IMR-90 (cell line): Measurements from ENCODE around the gene MEIOB. TPM values are rescaled to one million over a fixed set of nuclear protein-coding genes. Genes with fewer than 3 reads are reported as not detected.
A peak's percentile ranks its signal among the peaks of the same experiment; 100 is the strongest.

Experiments used
- ATAC-seq: fragments of 200-7000 bp; cut with Tn5 transposase; 2 replicates; pipeline ENCODE4 v1.9.1; 2020; ENCODE audit warnings: low read depth, mild to moderate bottlenecking, moderate library complexity
- BruUV-seq: library from RNA; stranded (reverse); fragments of 400-500 nt; replicated peaks from 2 replicates; lab custom pipeline; 2021; lab: Mats Ljungman, UMichigan
- CTCF ChIA-PET: fragments of 300-600 bp; formaldehyde crosslinking; extraction: SDS; loops from one replicate; lab custom pipeline; 2021; ENCODE audit warnings: antibody characterized with exemption; lab: Yijun Ruan, JAX
- POLR2A ChIA-PET: fragments of 300-600 bp; sonication (Branson Sonifier 250); formaldehyde crosslinking; loops from one replicate; lab custom pipeline; 2022; ENCODE audit warnings: antibody characterized with exemption; ENCODE audit not compliant: unreplicated experiment; lab: Charles Lee
- DNase-seq: peaks from one replicate; pipeline ENCODE4 v3.0.0; 2013
- H2AFZ ChIP-seq: replicated peaks from 2 replicates; pipeline ENCODE3; 2013; ENCODE audit warnings: low read length, mild to moderate bottlenecking; ENCODE audit not compliant: poor library complexity
- H2AK5ac ChIP-seq: 2 replicates; pipeline ENCODE4 v1.6.1; 2013; ENCODE audit warnings: low read depth, low read length, inconsistent platforms
- H2AK9ac ChIP-seq: replicated peaks from 2 replicates; pipeline ENCODE3; 2013; ENCODE audit warnings: mild to moderate bottlenecking, low read depth, low read length, moderate library complexity; ENCODE audit not compliant: poor library complexity
- H2BK120ac ChIP-seq: 2 replicates; pipeline ENCODE4 v1.6.1; 2013; ENCODE audit warnings: low read depth, low read length, inconsistent platforms
- H2BK15ac ChIP-seq: 3 replicates; pipeline ENCODE4 v1.6.1; 2013; ENCODE audit warnings: low read depth, low read length, inconsistent platforms
- H2BK20ac ChIP-seq: 2 replicates; pipeline ENCODE4 v1.6.1; 2013; ENCODE audit warnings: low read depth, mild to moderate bottlenecking, inconsistent platforms, low read length, moderate library complexity
- H2BK5ac ChIP-seq: 2 replicates; pipeline ENCODE4 v1.6.1; 2013; ENCODE audit warnings: mild to moderate bottlenecking, low read depth, low read length, inconsistent platforms; ENCODE audit not compliant: poor library complexity, severe bottlenecking
- H3K14ac ChIP-seq: replicated peaks from 2 replicates; pipeline ENCODE4 v1.6.1; 2013; ENCODE audit warnings: low read depth, low read length, inconsistent platforms
- H3K18ac ChIP-seq: 2 replicates; pipeline ENCODE4 v1.6.1; 2013; ENCODE audit warnings: low read depth, low read length, control low read depth
- H3K23ac ChIP-seq: 2 replicates; pipeline ENCODE4 v1.6.1; 2013; ENCODE audit warnings: low read depth, low read length, inconsistent platforms
- H3K27ac ChIP-seq: 2 replicates; pipeline ENCODE4 v1.5.1; 2013; ENCODE audit warnings: mild to moderate bottlenecking, control low read depth, low read length; ENCODE audit not compliant: insufficient read depth
- H3K27me3 ChIP-seq: 2 replicates; pipeline ENCODE4 v1.6.1; 2013; ENCODE audit warnings: low read length; ENCODE audit not compliant: control insufficient read depth, insufficient read depth
- H3K36me3 ChIP-seq: 2 replicates; pipeline ENCODE4 v1.6.1; 2013; ENCODE audit warnings: low read length, mixed read lengths; ENCODE audit not compliant: control insufficient read depth, insufficient read depth
- H3K4ac ChIP-seq: 2 replicates; pipeline ENCODE4 v1.6.1; 2013; ENCODE audit warnings: low read depth, low read length, inconsistent platforms
- H3K4me1 ChIP-seq: 2 replicates; pipeline ENCODE4 v1.6.1; 2013; ENCODE audit warnings: low read length, mixed read lengths; ENCODE audit not compliant: control insufficient read depth, insufficient read depth
- H3K4me2 ChIP-seq: 2 replicates; pipeline ENCODE4 v1.6.1; 2013; ENCODE audit warnings: low read depth, mild to moderate bottlenecking, control low read depth, low read length, moderate library complexity
- H3K4me3 ChIP-seq: 2 replicates; pipeline ENCODE4 v1.5.1; 2013; ENCODE audit warnings: low read depth, mild to moderate bottlenecking, control low read depth, low read length, moderate library complexity; ENCODE audit not compliant: insufficient read depth
- H3K56ac ChIP-seq: 2 replicates; pipeline ENCODE4 v1.6.1; 2013; ENCODE audit warnings: low read length, inconsistent platforms; ENCODE audit not compliant: insufficient read depth; ENCODE audit errors: extremely low read depth
- H3K79me1 ChIP-seq, 2 experiments: 2 replicates each; pipeline ENCODE4 v1.6.1; 2013; ENCODE audit warnings: low read length in 2 of 2, inconsistent platforms in 1 of 2, low read depth in 1 of 2
- H3K9ac ChIP-seq: 2 replicates; pipeline ENCODE4 v1.6.1; 2013; ENCODE audit warnings: low read depth, low read length, control low read depth
- H3K9me1 ChIP-seq: 2 replicates; pipeline ENCODE4 v1.6.1; 2013; ENCODE audit warnings: low read length, inconsistent platforms; ENCODE audit not compliant: insufficient read depth
- H3K9me3 ChIP-seq: 2 replicates; pipeline ENCODE4 v1.6.1; 2013; ENCODE audit warnings: low read length; ENCODE audit not compliant: control insufficient read depth, insufficient read depth
- H4K20me1 ChIP-seq: 2 replicates; pipeline ENCODE4 v1.6.1; 2013; ENCODE audit warnings: low read length, inconsistent platforms; ENCODE audit not compliant: insufficient read depth
- H4K5ac ChIP-seq: 2 replicates; pipeline ENCODE4 v1.6.1; 2013; ENCODE audit warnings: mild to moderate bottlenecking, low read depth, low read length, control low read depth
- H4K8ac ChIP-seq, 2 experiments: 2 replicates each; pipeline ENCODE4 v1.6.1; 2013; ENCODE audit warnings: low read depth in 2 of 2, low read length in 2 of 2, control low read depth in 1 of 2, inconsistent platforms in 1 of 2
- H4K91ac ChIP-seq: 2 replicates; pipeline ENCODE4 v1.6.1; 2013; ENCODE audit warnings: low read depth, low read length, inconsistent platforms; ENCODE audit not compliant: insufficient read depth
- BHLHE40 ChIP-seq: fragments of 150-350 bp; IDR thresholded peaks from 2 replicates; pipeline ENCODE4 v1.6.1; 2016; ENCODE audit warnings: mild to moderate bottlenecking, low read depth, low read length
- CEBPB ChIP-seq: IDR thresholded peaks from 2 replicates; pipeline ENCODE4 v1.6.1; 2012; ENCODE audit warnings: low read depth, low read length, improper control_type of control experiment
- CHD1 ChIP-seq: IDR thresholded peaks from 2 replicates; pipeline ENCODE4 v1.6.1; 2012; ENCODE audit warnings: low read depth, low read length, improper control_type of control experiment
- CTCF ChIP-seq: conservative IDR thresholded peaks from 2 replicates; pipeline ENCODE4 v1.5.1; 2012; ENCODE audit warnings: mild to moderate bottlenecking, low read depth, low read length, improper control_type of control experiment
- ELK1 ChIP-seq: fragments of 150-350 bp; IDR thresholded peaks from 2 replicates; pipeline ENCODE4 v1.6.1; 2016; ENCODE audit warnings: low read depth, mild to moderate bottlenecking, low read length, moderate library complexity, borderline replicate concordance
- FOS ChIP-seq: fragments of 150-350 bp; IDR thresholded peaks from 2 replicates; pipeline ENCODE4 v1.6.1; 2016; ENCODE audit warnings: low read depth, low read length
- MAFK ChIP-seq: IDR thresholded peaks from 2 replicates; pipeline ENCODE4 v1.6.1; 2012; ENCODE audit warnings: low read depth, low read length, improper control_type of control experiment
- MAZ ChIP-seq: IDR thresholded peaks from 2 replicates; pipeline ENCODE4 v1.6.1; 2012; ENCODE audit warnings: low read depth, mild to moderate bottlenecking, low read length, improper control_type of control experiment, moderate library complexity, borderline replicate concordance
- MXI1 ChIP-seq: IDR thresholded peaks from 2 replicates; pipeline ENCODE4 v1.6.1; 2012; ENCODE audit warnings: low read depth, mild to moderate bottlenecking, low read length, moderate library complexity, borderline replicate concordance
- NFE2L2 ChIP-seq: fragments of 150-350 bp; IDR thresholded peaks from 2 replicates; pipeline ENCODE4 v1.6.1; 2016; ENCODE audit warnings: low read depth, mild to moderate bottlenecking, low read length
- POLR2A ChIP-seq: IDR thresholded peaks from 2 replicates; pipeline ENCODE4 v1.6.1; 2012; ENCODE audit warnings: mild to moderate bottlenecking, low read depth, low read length
- RAD21 ChIP-seq: IDR thresholded peaks from 2 replicates; pipeline ENCODE4 v1.6.1; 2012; ENCODE audit warnings: low read length, improper control_type of control experiment
- RCOR1 ChIP-seq: IDR thresholded peaks from 2 replicates; pipeline ENCODE4 v1.6.1; 2012; ENCODE audit warnings: mild to moderate bottlenecking, low read length, improper control_type of control experiment; ENCODE audit not compliant: insufficient replicate concordance
- SMC3 ChIP-seq: fragments of 150-350 bp; IDR thresholded peaks from 2 replicates; pipeline ENCODE4 v1.6.1; 2016; ENCODE audit warnings: low read depth, mild to moderate bottlenecking, antibody characterized with exemption, low read length, moderate library complexity
- USF2 ChIP-seq: fragments of 150-350 bp; IDR thresholded peaks from 2 replicates; pipeline ENCODE4 v1.6.1; 2017; ENCODE audit warnings: mild to moderate bottlenecking, antibody characterized with exemption, low read length, low read depth
- WGBS, 2 experiments: methylation state at CpG; one replicate each; pipeline versions ENCODE4 v1.1.5 to v1.1.7; 2013; ENCODE audit warnings: missing lambda C conversion rate in 2 of 2; ENCODE audit not compliant: insufficient read length in 1 of 2; ENCODE audit errors: extremely low coverage in 2 of 2; 5-methylcytosine and 5-hydroxymethylcytosine counted together
- dilution Hi-C: fragments of 300-500 bp; cut with HindIII; formaldehyde crosslinking; loops from one replicate; pipeline ENCODE4 v1.14.3; 2018; ENCODE audit warnings: low sequenced_read_pairs; ENCODE audit not compliant: unreplicated experiment
- in situ Hi-C: fragments of 300-500 bp; cut with MboI; formaldehyde crosslinking; loops from 3 replicates; pipeline ENCODE4 v1.14.3; 2019; ENCODE audit warnings: low sequenced_read_pairs, inconsistent platforms, mixed read lengths
- intact Hi-C: fragments of 100-400 bp; cut with micrococcal nuclease; formaldehyde crosslinking; loops from 2 replicates; pipeline ENCODE4 v1.10.0; 2022
- polyA plus RNA-seq, 3 experiments: library from polyadenylated mRNA; depleted of rRNA; stranded (reverse); fragments of >200 nt; gene quantifications; 2 replicates each; pipeline ENCODE4 v1.2.3, GENCODE V29; 2012; ENCODE audit warnings: low replicate concordance in 1 of 3
- total RNA-seq: library from RNA; depleted of rRNA; stranded (reverse); fragments of >200 nt; gene quantifications from 2 replicates; pipeline ENCODE4 v1.2.3, GENCODE V29; 2012

Gene MEIOB
- total and polyA plus RNA-seq, 2 of the 4 experiments (the other 2 are of a cell fraction), result 0.14 TPM; not detected in 1

GRCh38 chr16:1793578-1794220 is 78.3 kb downstream of the MEIOB start, which contains the start of gene IGFALS:
IGFALS (minus strand) TSS chr16:1793705; CDS start chr16:1793652, 53 bp downstream.
- TF ChIP-seq CHD1 (no peak), MXI1 (no peak), RCOR1 (no peak), ELK1 (no peak), MAFK (no peak), SMC3 (no peak), POLR2A (no peak), CEBPB (no peak), USF2 (no peak), CTCF (no peak), RAD21 (no peak), FOS (no peak), BHLHE40 (no peak), NFE2L2 (no peak), MAZ (no peak)
- no peaks in the 10 kb centered on the region; the same call in 1 of the 2 replicates for H4K20me1 ChIP-seq
- BruUV-seq, result no TSS peak
- WGBS, 2 experiments, result 74% methylated on average over 16 of the region's 28 CpGs; no CpG with 5 or more reads in 1 of the 2 experiments
- H3K4ac ChIP-seq, result no peak within 1 kb of the TSS
- dilution Hi-C loops, result no loop called here
- no peak within 1 kb of the TSS for H2AFZ ChIP-seq
- no peak within 1 kb of the TSS for H2BK20ac ChIP-seq
- intact Hi-C loops, result no loop called here
- H3K4me3 ChIP-seq, result no peak within 1 kb of the TSS
- H3K14ac ChIP-seq, result no peak within 1 kb of the TSS
- no peak within 1 kb of the TSS for H3K56ac ChIP-seq
- no peak for DNase-seq
- H3K9ac ChIP-seq, result no peak within 1 kb of the TSS
- ChIA-PET CTCF (no interaction called here), POLR2A (no interaction called here)
- H4K5ac ChIP-seq, result no peak within 1 kb of the TSS
- peaks cover 5% of the 10 kb centered on the region; the same call in 1 of the 2 replicates for H3K9me3 ChIP-seq
- no peak for ATAC-seq
- no peaks in the 10 kb centered on the region for H3K27me3 ChIP-seq
- no peak within 1 kb of the TSS for H4K91ac ChIP-seq
- H3K36me3 ChIP-seq, result peaks cover 20% of the 10 kb centered on the region
- no peaks in the 10 kb centered on the region for H3K79me1 ChIP-seq
- in situ Hi-C loops, result no loop called here
- 0 out of 2 replicates have a peak, but pooled peaks cover 2% of the 10 kb centered on the region for H3K9me1 ChIP-seq
- H3K4me1 ChIP-seq, result no peaks in the 10 kb centered on the region
- H3K4me2 ChIP-seq, result no peak within 1 kb of the TSS
- H2AK5ac ChIP-seq, result no peak within 1 kb of the TSS
- no peak within 1 kb of the TSS for H4K8ac ChIP-seq
- no peak within 1 kb of the TSS for H3K27ac ChIP-seq
- peak within 1 kb of the TSS; percentile 28 for H2AK9ac ChIP-seq
- no peak within 1 kb of the TSS for H2BK15ac ChIP-seq
- no peak within 1 kb of the TSS for H3K23ac ChIP-seq
- H2BK5ac ChIP-seq, result no peak within 1 kb of the TSS
- no peak within 1 kb of the TSS for H3K18ac ChIP-seq
- no peak within 1 kb of the TSS for H2BK120ac ChIP-seq
